ENCODE results near the gene SLC44A1. TPM values are rescaled to one million over a fixed set of nuclear protein-coding genes. Genes with fewer than 3 reads are reported as not detected.

The SLC44A1 gene
- total RNA-seq, 1 donor from 2014 or later = 9.6 TPM

GRCh38 chr9:105241356-105242043 is 3.0 kb upstream of the SLC44A1 start:
- Mint-ChIP-seq H3K27ac (ENCODE audit: unreplicated experiment) (no peak overlapping the region), H3K36me3 (ENCODE audit: unreplicated experiment) (no peaks in the 10 kb centered on the region), H3K4me3 (ENCODE audit: unreplicated experiment) (peak overlapping the region; percentile 35), H3K9me3 (ENCODE audit: unreplicated experiment) (peaks cover 9% of the 10 kb centered on the region), H3K4me1 (ENCODE audit: low read depth, unreplicated experiment) (peaks cover 26% of the 10 kb centered on the region), H3K27me3 (ENCODE audit: unreplicated experiment) (peaks cover 6% of the 10 kb centered on the region)
- TF ChIP-seq, protein P1, sequence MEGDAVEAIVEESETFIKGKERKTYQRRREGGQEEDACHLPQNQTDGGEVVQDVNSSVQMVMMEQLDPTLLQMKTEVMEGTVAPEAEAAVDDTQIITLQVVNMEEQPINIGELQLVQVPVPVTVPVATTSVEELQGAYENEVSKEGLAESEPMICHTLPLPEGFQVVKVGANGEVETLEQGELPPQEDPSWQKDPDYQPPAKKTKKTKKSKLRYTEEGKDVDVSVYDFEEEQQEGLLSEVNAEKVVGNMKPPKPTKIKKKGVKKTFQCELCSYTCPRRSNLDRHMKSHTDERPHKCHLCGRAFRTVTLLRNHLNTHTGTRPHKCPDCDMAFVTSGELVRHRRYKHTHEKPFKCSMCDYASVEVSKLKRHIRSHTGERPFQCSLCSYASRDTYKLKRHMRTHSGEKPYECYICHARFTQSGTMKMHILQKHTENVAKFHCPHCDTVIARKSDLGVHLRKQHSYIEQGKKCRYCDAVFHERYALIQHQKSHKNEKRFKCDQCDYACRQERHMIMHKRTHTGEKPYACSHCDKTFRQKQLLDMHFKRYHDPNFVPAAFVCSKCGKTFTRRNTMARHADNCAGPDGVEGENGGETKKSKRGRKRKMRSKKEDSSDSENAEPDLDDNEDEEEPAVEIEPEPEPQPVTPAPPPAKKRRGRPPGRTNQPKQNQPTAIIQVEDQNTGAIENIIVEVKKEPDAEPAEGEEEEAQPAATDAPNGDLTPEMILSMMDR (IDR thresholded peaks at IDR 0.05; ENCODE audit: partially characterized antibody, unreplicated experiment) = no peak
- DNase-seq = no peak

- peaks cover 9% of the 10 kb centered on the region for H3K9me3 Mint-ChIP-seq (ENCODE audit: unreplicated experiment)
- no peak overlapping the region for H3K27ac Mint-ChIP-seq (ENCODE audit: unreplicated experiment)
- H3K36me3 Mint-ChIP-seq (ENCODE audit: unreplicated experiment) = no peaks in the 10 kb centered on the region
- DNase-seq = no peak
- H3K4me1 Mint-ChIP-seq (ENCODE audit: low read depth, unreplicated experiment) = peaks cover 29% of the 10 kb centered on the region
- H3K4me3 Mint-ChIP-seq (ENCODE audit: unreplicated experiment) = peak overlapping the region; percentile 34
- H3K27me3 Mint-ChIP-seq (ENCODE audit: unreplicated experiment) = peaks cover 6% of the 10 kb centered on the region
- TF ChIP-seq, protein P1 (IDR thresholded peaks at IDR 0.05; ENCODE audit: partially characterized antibody, unreplicated experiment) = no peak
These were observed 2.4 kb upstream of the SLC44A1 start for GRCh38 chr9:105242062-105242461.

DNA sequence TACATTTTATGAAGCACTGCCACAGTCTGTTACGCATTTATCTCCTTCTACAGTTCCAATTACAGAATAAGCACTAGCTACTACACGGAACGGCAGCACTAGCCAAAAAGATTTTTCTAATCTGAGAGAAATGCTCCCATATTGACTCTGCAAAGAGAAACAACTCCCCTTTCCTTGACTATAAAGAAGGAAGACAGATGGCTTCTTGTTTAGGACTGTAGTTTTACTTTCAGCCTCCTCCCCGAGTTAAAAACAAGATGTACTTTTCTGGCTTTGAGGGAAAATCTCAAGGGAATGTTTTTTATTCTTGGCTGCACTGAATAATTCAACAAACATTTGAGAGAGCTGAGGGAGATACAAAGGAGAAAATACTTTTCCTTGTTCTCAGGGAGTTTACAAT is 1.9 kb upstream of the SLC44A1 start:
- Mint-ChIP-seq H3K9me3 (ENCODE audit: unreplicated experiment) (peaks cover 9% of the 10 kb centered on the region), H3K27me3 (ENCODE audit: unreplicated experiment) (peaks cover 6% of the 10 kb centered on the region), H3K36me3 (ENCODE audit: unreplicated experiment) (no peaks in the 10 kb centered on the region), H3K4me3 (ENCODE audit: unreplicated experiment) (peak overlapping the region; percentile 34), H3K4me1 (ENCODE audit: low read depth, unreplicated experiment) (peaks cover 29% of the 10 kb centered on the region), H3K27ac (ENCODE audit: unreplicated experiment) (no peak overlapping the region)
- TF ChIP-seq, protein P1 (IDR thresholded peaks at IDR 0.05; ENCODE audit: partially characterized antibody, unreplicated experiment) = no peak
- no peak for DNase-seq

DNA sequence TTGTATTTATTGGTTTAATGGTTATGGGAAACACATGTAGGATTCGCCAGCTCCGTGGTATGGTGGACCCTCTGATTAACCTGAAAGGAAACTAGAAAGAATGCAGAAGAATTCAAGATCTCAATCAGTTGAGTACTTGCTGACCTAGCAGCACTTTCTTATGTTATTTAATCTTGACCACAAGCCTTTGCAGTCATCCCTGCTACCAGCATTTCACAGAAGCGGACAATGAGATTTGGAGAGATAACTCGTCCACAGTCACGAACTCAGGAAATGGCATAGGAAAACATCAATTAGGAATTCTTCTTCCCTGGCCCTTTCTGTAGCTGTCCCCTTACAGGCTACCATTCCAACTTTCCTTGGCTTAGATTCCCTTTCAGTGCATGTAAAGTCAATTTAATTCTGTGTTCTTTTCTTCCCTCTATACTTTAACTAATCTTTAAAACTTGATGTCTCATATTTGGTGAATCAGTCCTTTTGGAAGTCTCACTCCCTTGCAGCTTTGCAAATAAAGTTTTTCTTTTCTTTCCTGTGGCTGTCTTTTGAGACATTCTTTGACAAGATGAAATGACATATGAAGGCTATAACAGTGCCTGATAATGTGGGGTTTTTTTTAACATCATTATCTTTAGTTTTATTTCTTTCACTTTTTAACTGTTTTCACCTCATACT is 1.3 kb upstream of the SLC44A1 start:
- no peak for DNase-seq
- Mint-ChIP-seq H3K4me1 (ENCODE audit: low read depth, unreplicated experiment) (peaks cover 29% of the 10 kb centered on the region), H3K36me3 (ENCODE audit: unreplicated experiment) (no peaks in the 10 kb centered on the region), H3K4me3 (ENCODE audit: unreplicated experiment) (peak overlapping the region; percentile 12), H3K27ac (ENCODE audit: unreplicated experiment) (no peak overlapping the region), H3K27me3 (ENCODE audit: unreplicated experiment) (peaks cover 6% of the 10 kb centered on the region), H3K9me3 (ENCODE audit: unreplicated experiment) (peaks cover 9% of the 10 kb centered on the region)
- TF ChIP-seq, protein P1 (IDR thresholded peaks at IDR 0.05; ENCODE audit: partially characterized antibody, unreplicated experiment) = no peak

DNA sequence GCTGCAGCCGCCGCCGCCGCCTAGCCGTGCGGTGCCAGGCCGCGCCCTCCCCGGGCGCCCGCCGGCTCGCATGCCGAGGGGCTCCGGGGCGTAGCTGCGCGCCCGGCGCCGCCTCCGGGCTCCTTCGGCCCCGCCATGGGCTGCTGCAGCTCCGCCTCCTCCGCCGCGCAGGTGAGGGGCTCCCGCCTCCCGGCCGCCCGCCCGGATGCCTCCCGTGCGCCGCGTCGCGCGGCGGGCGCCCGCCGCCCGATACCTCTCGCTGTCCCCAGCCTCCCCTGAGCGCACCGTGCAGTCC is 230 bp downstream of the SLC44A1 start:
- DNase-seq = peak; percentile 67
- Mint-ChIP-seq H3K4me3 (ENCODE audit: unreplicated experiment) (peak overlapping the region; percentile 93), H3K9me3 (ENCODE audit: unreplicated experiment) (peaks cover 9% of the 10 kb centered on the region), H3K27ac (ENCODE audit: unreplicated experiment) (peak overlapping the region; percentile 67), H3K4me1 (ENCODE audit: low read depth, unreplicated experiment) (peaks cover 29% of the 10 kb centered on the region), H3K27me3 (ENCODE audit: unreplicated experiment) (peaks cover 6% of the 10 kb centered on the region), H3K36me3 (ENCODE audit: unreplicated experiment) (no peaks in the 10 kb centered on the region)
- TF ChIP-seq, protein P1 (IDR thresholded peaks at IDR 0.05; ENCODE audit: partially characterized antibody, unreplicated experiment) = no peak

Measured in glutamatergic neuron (in vitro differentiated cells).